ENCODE results near the gene PRRT3. TPM values are rescaled to one million over a fixed set of nuclear protein-coding genes. Genes with fewer than 3 reads are reported as not detected.

PRRT3 gene
- total RNA-seq, 6 donors from 2014 or later = 1.6 to 7.1 (median 4.5) TPM

DNA sequence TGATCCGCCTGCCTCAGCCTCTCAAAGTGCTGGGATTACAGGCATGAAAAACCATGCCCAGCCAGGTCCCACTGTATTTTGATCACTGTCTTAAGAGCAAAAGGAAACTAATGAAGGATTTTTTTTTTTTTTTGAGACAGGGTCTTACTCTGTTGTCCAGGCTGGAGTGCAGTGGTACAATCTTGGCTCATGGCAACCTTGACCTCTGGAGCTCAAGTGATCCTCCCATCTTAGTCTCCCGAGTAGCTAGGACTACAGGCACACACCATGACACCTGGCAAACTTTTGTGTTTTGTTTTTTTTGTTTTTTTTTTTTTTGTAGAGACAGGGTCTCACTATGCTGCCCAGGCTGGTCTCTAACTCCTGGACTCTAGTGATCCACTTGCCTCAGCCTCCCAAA is 28.0 kb upstream of the PRRT3 start:
- no peaks in the 10 kb centered on the region for H3K27me3 ChIP-seq
- 98 to 100% methylated on average over 2 of the region's 2 CpGs for WGBS, 2 donors
- no peak overlapping the region for H3K4me3 ChIP-seq
- TF ChIP-seq, protein P1, sequence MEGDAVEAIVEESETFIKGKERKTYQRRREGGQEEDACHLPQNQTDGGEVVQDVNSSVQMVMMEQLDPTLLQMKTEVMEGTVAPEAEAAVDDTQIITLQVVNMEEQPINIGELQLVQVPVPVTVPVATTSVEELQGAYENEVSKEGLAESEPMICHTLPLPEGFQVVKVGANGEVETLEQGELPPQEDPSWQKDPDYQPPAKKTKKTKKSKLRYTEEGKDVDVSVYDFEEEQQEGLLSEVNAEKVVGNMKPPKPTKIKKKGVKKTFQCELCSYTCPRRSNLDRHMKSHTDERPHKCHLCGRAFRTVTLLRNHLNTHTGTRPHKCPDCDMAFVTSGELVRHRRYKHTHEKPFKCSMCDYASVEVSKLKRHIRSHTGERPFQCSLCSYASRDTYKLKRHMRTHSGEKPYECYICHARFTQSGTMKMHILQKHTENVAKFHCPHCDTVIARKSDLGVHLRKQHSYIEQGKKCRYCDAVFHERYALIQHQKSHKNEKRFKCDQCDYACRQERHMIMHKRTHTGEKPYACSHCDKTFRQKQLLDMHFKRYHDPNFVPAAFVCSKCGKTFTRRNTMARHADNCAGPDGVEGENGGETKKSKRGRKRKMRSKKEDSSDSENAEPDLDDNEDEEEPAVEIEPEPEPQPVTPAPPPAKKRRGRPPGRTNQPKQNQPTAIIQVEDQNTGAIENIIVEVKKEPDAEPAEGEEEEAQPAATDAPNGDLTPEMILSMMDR (IDR thresholded peaks at IDR 0.05) = no peak
- TF ChIP-seq POLR2A (IDR thresholded peaks at IDR 0.05) (no peak), POLR2AphosphoS5 (IDR thresholded peaks at IDR 0.05) (no peak), EP300 (IDR thresholded peaks at IDR 0.05) (no peak)
- no peaks in the 10 kb centered on the region for H3K9me3 ChIP-seq
- no peak for ATAC-seq (ENCODE audit: low FRiP score in 2 of 2)
- no peak for DNase-seq
- H3K4me1 ChIP-seq = peaks cover 30 to 68% (median 55%) of the 10 kb centered on the region in 4 donors
- peaks cover 0 to 50% (median 3%) of the 10 kb centered on the region in 4 donors for H3K36me3 ChIP-seq
- H3K27ac ChIP-seq = peak overlapping the region in 2 of 4 donors; percentile 39 to 55

DNA sequence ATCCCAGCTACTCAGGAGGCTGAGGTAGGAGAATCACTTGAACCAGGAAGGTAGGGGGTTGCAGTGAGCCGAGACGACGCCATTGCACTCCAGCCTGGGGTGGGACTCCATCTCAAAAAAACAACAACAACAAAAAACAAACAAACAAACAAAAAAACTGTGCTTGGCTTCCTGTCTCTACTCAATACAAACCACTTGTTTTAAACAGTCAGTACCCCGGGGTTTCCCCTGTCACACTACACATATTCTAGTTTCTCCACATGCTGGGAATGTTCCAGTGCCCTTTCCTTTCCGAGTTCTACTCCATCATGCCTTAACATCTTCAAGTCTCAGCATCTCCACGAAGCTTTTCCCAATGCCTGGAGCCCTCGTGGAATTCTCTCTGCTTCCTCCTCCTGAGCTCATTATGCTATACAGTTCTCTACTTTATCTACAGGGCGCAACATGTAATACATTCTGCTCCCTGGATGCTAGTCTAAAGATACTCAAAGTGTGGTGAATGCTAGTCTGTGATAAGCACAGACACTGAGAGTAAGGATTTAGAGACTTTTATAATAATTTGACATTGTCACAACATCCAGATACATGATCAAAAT is 26.6 kb upstream of the PRRT3 start:
- ATAC-seq (ENCODE audit: low FRiP score in 2 of 2) (no peak), DNase-seq (no peak)
- H3K9me3 ChIP-seq = no peaks in the 10 kb centered on the region
- H3K36me3 ChIP-seq = peaks cover 0 to 58% (median 6%) of the 10 kb centered on the region in 4 donors
- peak overlapping the region; percentile 41 to 82 (median 72) for H3K27ac ChIP-seq
- TF ChIP-seq POLR2A (IDR thresholded peaks at IDR 0.05) = no peak
- no peak for TF ChIP-seq EP300 (IDR thresholded peaks at IDR 0.05)
- no peak for TF ChIP-seq POLR2AphosphoS5 (IDR thresholded peaks at IDR 0.05)
- TF ChIP-seq, protein P1 (IDR thresholded peaks at IDR 0.05) = no peak
- H3K4me3 ChIP-seq = no peak overlapping the region
- peaks cover 20 to 58% (median 46%) of the 10 kb centered on the region in 4 donors for H3K4me1 ChIP-seq
- WGBS, 2 donors = 78 to 83% methylated on average over 8 of the region's 8 CpGs
- H3K27me3 ChIP-seq = no peaks in the 10 kb centered on the region

DNA sequence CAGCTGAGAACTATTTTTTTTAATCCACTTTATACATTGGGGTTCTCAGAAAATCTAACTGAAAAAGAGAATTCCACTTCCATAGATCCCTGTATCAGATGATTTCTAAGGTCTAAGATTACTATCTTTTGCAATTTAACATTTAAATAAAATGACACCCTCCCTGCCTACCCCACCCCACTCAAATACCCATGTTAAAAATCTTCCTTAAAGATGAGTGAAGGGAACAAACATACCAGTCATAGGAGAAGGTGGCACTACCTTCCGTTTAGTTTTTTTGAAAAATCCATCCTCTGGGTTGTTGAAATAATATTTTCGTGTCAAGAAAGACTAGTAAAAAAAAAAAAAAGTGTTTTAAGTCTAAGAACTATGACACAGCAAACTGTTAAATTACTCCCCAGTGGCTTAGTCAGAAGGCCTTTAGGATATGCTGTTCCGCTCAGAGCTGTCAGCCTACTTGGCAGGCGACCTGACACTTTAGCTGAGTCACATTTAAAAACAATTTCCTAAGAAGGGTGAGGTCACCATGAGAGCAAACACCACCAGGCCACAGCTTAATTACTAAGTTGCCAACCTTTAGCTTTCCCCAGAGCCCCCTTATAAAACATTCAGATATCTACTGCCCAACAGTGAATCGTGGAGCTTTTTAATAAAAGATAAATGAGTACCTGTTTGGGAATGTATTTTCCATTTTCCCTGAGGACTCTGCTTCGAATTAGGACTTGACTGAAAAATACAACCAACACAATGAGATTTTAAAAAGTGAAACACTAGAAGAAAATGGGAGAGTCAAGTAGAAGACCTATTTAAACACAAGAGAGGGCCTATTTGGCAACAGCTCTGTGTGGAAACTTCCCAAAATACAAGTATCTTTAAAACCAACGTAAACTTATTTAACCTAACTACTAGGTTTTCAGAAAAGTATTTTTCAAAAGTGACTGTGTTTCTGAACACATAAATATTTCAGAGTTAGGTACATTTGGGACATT is 24.8 kb upstream of the PRRT3 start:
- peak; percentile 95 to 96 for ATAC-seq (ENCODE audit: low FRiP score in 2 of 2)
- Histone ChIP-seq H3K36me3 (peaks cover 8 to 71% (median 22%) of the 10 kb centered on the region in 4 donors), H3K27ac (peak overlapping the region; percentile 75 to 82 (median 82)), H3K27me3 (no peaks in the 10 kb centered on the region), H3K4me1 (peaks cover 20 to 49% (median 37%) of the 10 kb centered on the region in 4 donors), H3K4me3 (peak overlapping the region in 1 of 4 donors; percentile 11), H3K9me3 (no peaks in the 10 kb centered on the region)
- WGBS, 2 donors = 36 to 48% methylated on average over 7 of the region's 7 CpGs
- TF ChIP-seq, protein P1 (IDR thresholded peaks at IDR 0.05) = no peak
- TF ChIP-seq POLR2AphosphoS5 (IDR thresholded peaks at IDR 0.05) (peak; percentile 51 to 61), EP300 (IDR thresholded peaks at IDR 0.05) (no peak), POLR2A (IDR thresholded peaks at IDR 0.05) (peak in 1 of 4 donors; percentile 6)
- DNase-seq = peak in 1 of 2 donors; percentile 88

DNA sequence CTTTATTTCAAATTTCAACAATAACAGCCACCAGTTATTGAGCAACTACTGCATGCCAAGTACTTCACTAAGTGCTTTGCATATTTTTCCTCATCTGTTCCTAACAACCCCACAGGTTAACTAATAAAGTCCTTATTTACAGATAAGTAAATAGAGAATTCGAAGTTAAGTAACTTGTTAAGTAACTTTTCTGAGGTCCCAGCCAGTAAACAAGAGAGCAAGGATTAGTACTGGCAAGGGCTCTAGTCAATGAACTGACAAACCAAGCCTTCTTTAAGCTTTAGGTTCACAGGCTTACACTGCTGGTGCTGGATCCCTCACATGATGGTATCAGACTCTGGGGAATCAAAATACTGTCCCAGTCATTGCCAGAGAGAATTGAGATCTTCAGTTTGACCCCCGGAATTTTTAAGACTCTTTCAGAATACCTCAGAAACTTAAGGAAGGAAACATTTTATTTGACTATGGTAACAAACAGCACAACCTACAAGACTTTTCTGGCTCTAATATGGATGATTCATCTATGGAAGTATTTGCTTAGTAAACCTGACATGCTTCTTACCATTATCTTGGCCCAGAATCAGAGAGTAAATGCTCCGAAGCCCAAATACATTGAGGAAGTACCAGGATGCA is 17.9 kb upstream of the PRRT3 start:
- TF ChIP-seq POLR2A (IDR thresholded peaks at IDR 0.05) (no peak), EP300 (IDR thresholded peaks at IDR 0.05) (no peak), POLR2AphosphoS5 (IDR thresholded peaks at IDR 0.05) (no peak)
- TF ChIP-seq, protein P1 (IDR thresholded peaks at IDR 0.05) = no peak
- peaks cover 35 to 88% (median 54%) of the 10 kb centered on the region in 4 donors for H3K36me3 ChIP-seq
- peak overlapping the region; percentile 40 to 63 (median 56) for H3K27ac ChIP-seq
- no peak overlapping the region for H3K4me3 ChIP-seq
- H3K9me3 ChIP-seq = no peaks in the 10 kb centered on the region
- no peaks in the 10 kb centered on the region for H3K27me3 ChIP-seq
- DNase-seq (peak in 1 of 2 donors; percentile 17), ATAC-seq (ENCODE audit: low FRiP score in 2 of 2) (peak; percentile 31 to 79)
- peaks cover 0 to 14% (median 2%) of the 10 kb centered on the region in 4 donors for H3K4me1 ChIP-seq
- 60 to 72% methylated on average over 3 of the region's 3 CpGs for WGBS, 2 donors

All from upper lobe of left lung (tissue), 6 donors.